Neural crest cell (in vitro differentiated cells): ENCODE results near the gene SH3PXD2A. TPM values are rescaled to one million over a fixed set of nuclear protein-coding genes. Genes with fewer than 3 reads are reported as not detected.

ENCODE experiments used
- DNase-seq: peaks from one replicate; pipeline ENCODE4 v3.0.0; 2021; ENCODE audit warnings: low read depth, mixed read lengths, low spot score
- H3K27ac Mint-ChIP-seq: one replicate; pipeline ENCODE4 v1.8.0; 2021; ENCODE audit warnings: mild to moderate bottlenecking, mixed read lengths; ENCODE audit not compliant: unreplicated experiment
- H3K27me3 Mint-ChIP-seq: 2 replicates; pipeline ENCODE4 v1.8.0; 2021; ENCODE audit warnings: low read depth, mild to moderate bottlenecking, mixed read lengths
- H3K36me3 Mint-ChIP-seq: 2 replicates; pipeline ENCODE4 v1.8.0; 2021; ENCODE audit warnings: low read depth, mild to moderate bottlenecking, mixed read lengths
- H3K4me1 Mint-ChIP-seq: 2 replicates; pipeline ENCODE4 v1.8.0; 2021; ENCODE audit warnings: mixed read lengths
- H3K4me3 Mint-ChIP-seq: one replicate; pipeline ENCODE4 v1.8.0; 2021; ENCODE audit warnings: mild to moderate bottlenecking, mixed read lengths
- H3K9me3 Mint-ChIP-seq: 2 replicates; pipeline ENCODE4 v1.8.0; 2021; ENCODE audit warnings: mixed read lengths
- CTCF ChIP-seq: fragments of 200-600 bp; sonication (generic); conservative IDR thresholded peaks from 2 replicates; pipeline ENCODE4 v1.5.0; 2021; ENCODE audit warnings: antibody characterized with exemption, mild to moderate bottlenecking
- total RNA-seq: library from RNA; stranded (reverse); gene quantifications from 2 replicates; pipeline ENCODE4 v1.2.1, GENCODE V29; 2021

SH3PXD2A gene
- total RNA-seq, 1 donor from 2014 or later, result 22.8 TPM

GRCh38 chr10:103602028-103602851, 253.1 kb downstream of the SH3PXD2A start:
- H3K27me3 Mint-ChIP-seq, result no peaks in the 10 kb centered on the region
- no peak overlapping the region for H3K27ac Mint-ChIP-seq
- no peak for TF ChIP-seq CTCF

GRCh38 chr10:103600956-103601569, 254.3 kb downstream of the SH3PXD2A start:
- no peak for TF ChIP-seq CTCF
- no peaks in the 10 kb centered on the region for H3K9me3 Mint-ChIP-seq
- H3K27ac Mint-ChIP-seq, result no peak overlapping the region

More at GRCh38 chr10:103602028-103602851, 253.1 kb downstream of the SH3PXD2A start:
- DNase-seq, result no peak
- H3K36me3 Mint-ChIP-seq, result peaks cover 14% of the 10 kb centered on the region
- peaks cover 5% of the 10 kb centered on the region for H3K4me1 Mint-ChIP-seq
- H3K9me3 Mint-ChIP-seq, result no peaks in the 10 kb centered on the region
- no peak overlapping the region for H3K4me3 Mint-ChIP-seq

DNA sequence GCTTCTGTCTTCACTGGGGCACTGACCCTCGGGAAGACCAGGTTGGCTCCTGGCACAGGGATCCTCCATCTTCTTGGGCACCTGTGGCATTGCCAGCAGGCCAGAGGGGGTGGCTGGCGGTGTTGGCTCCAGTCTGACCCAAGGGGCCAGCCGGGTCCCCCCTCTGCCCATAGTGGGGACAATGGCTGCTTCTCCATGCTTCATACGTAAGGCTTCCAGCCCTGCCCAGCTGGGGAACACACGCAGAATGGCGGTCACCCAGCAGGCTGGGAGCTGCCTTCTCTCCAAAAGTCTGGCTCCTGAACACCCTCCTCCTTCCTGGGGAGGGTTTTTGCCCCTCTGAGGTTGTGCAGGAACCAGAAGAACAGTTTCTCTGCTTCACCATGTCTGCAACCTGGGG, 255.1 kb downstream of the SH3PXD2A start:
- H3K27me3 Mint-ChIP-seq, result no peaks in the 10 kb centered on the region
- peaks cover 7% of the 10 kb centered on the region for H3K36me3 Mint-ChIP-seq
- no peak overlapping the region for H3K4me3 Mint-ChIP-seq
- DNase-seq, result no peak
- TF ChIP-seq CTCF, result no peak
- no peaks in the 10 kb centered on the region for H3K9me3 Mint-ChIP-seq
- H3K4me1 Mint-ChIP-seq, result peaks cover 5% of the 10 kb centered on the region
- no peak overlapping the region for H3K27ac Mint-ChIP-seq

More at GRCh38 chr10:103600956-103601569, 254.3 kb downstream of the SH3PXD2A start:
- DNase-seq, result no peak
- H3K27me3 Mint-ChIP-seq, result no peaks in the 10 kb centered on the region
- peak overlapping the region; percentile 45 for H3K4me3 Mint-ChIP-seq
- peaks cover 5% of the 10 kb centered on the region for H3K4me1 Mint-ChIP-seq
- peaks cover 13% of the 10 kb centered on the region for H3K36me3 Mint-ChIP-seq

GRCh38 chr10:103599907-103600306, 255.5 kb downstream of the SH3PXD2A start:
- no peaks in the 10 kb centered on the region for H3K27me3 Mint-ChIP-seq
- no peak overlapping the region for H3K4me3 Mint-ChIP-seq
- peaks cover 6% of the 10 kb centered on the region for H3K36me3 Mint-ChIP-seq
- H3K27ac Mint-ChIP-seq, result no peak overlapping the region
- no peak for DNase-seq
- no peaks in the 10 kb centered on the region for H3K9me3 Mint-ChIP-seq
- peaks cover 5% of the 10 kb centered on the region for H3K4me1 Mint-ChIP-seq
- TF ChIP-seq CTCF, result no peak

DNA sequence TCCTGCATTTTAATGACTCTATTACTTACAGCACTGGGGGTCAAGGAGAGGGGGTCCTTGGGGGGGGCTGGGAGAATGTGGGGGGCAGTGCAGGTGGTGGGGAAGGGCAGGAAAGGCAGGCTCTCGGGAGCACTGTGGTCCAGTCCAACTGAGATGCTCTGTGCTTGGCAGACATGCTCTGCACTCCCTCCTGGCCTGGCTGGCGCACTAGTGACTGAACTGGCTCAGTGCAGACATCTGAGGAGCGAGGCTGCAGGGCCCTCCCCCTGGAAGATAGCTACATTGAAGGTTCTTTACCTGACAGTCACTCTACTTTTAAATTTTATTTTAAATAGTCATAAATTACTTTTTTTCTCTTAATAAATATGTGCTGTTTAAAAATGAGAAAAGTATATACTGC, 256.2 kb downstream of the SH3PXD2A start:
- H3K36me3 Mint-ChIP-seq, result peaks cover 3% of the 10 kb centered on the region
- H3K4me1 Mint-ChIP-seq, result peaks cover 5% of the 10 kb centered on the region
- TF ChIP-seq CTCF, result no peak
- no peak overlapping the region for H3K4me3 Mint-ChIP-seq
- DNase-seq, result no peak
- no peak overlapping the region for H3K27ac Mint-ChIP-seq
- H3K9me3 Mint-ChIP-seq, result no peaks in the 10 kb centered on the region
- no peaks in the 10 kb centered on the region for H3K27me3 Mint-ChIP-seq
